ENCODE results near the gene RNF128.

RNF128 gene, protein sequence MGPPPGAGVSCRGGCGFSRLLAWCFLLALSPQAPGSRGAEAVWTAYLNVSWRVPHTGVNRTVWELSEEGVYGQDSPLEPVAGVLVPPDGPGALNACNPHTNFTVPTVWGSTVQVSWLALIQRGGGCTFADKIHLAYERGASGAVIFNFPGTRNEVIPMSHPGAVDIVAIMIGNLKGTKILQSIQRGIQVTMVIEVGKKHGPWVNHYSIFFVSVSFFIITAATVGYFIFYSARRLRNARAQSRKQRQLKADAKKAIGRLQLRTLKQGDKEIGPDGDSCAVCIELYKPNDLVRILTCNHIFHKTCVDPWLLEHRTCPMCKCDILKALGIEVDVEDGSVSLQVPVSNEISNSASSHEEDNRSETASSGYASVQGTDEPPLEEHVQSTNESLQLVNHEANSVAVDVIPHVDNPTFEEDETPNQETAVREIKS

DNA sequence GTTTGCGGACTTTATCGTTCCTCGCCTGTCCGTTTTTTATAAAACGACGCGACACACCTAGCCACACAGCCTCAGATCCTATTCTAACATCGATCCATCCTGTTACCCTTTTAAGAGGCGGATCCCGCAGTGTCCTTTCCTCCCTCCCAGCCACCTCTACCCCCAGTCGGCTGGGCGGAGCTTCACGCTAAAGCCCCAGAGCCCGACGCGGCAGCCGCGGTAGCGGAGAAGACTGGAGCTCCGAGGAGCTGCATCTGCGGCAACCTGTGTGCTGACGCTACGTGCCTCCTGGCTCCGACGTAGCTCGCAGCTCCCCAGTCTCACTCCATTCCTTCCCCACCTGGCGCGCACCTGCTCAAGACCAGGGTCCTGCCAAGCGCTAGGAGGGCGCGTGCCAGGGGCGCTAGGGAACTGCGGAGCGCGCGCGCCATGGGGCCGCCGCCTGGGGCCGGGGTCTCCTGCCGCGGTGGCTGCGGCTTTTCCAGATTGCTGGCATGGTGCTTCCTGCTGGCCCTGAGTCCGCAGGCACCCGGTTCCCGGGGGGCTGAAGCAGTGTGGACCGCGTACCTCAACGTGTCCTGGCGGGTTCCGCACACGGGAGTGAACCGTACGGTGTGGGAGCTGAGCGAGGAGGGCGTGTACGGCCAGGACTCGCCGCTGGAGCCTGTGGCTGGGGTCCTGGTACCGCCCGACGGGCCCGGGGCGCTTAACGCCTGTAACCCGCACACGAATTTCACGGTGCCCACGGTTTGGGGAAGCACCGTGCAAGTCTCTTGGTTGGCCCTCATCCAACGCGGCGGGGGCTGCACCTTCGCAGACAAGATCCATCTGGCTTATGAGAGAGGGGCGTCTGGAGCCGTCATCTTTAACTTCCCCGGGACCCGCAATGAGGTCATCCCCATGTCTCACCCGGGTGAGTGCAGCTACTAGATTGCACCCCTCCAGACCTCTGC, at the start of gene RNF128:
RNF128 (plus strand) TSS at position 217 of the 953 bp plus-strand sequence; CDS start at position 430, 213 bp downstream.
- DNase-seq: peak; percentile 39

- DNase-seq: no peak
Observed at GRCh38 chrX:106680716-106681115, 45.8 kb upstream of the RNF128 start.

DNA sequence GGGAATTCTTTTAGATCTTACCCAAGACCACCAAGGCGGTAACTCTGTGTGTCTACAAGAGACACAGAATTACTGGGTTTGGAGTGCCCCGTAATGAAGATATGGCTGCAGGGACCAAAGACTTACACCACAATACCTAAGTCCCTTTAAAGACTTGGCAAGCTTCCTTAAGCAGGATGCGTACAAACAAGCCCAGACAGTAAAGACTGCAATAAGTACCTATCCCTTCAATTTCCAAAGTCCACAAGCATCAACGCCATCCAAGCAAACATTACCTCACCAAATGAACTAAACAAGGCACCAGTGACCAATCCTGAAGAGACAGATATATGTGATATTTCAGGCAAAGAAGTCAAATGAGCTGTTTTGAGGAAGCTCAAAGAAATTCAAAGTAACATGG, 42.3 kb upstream of the RNF128 start:
- DNase-seq: no peak

DNA sequence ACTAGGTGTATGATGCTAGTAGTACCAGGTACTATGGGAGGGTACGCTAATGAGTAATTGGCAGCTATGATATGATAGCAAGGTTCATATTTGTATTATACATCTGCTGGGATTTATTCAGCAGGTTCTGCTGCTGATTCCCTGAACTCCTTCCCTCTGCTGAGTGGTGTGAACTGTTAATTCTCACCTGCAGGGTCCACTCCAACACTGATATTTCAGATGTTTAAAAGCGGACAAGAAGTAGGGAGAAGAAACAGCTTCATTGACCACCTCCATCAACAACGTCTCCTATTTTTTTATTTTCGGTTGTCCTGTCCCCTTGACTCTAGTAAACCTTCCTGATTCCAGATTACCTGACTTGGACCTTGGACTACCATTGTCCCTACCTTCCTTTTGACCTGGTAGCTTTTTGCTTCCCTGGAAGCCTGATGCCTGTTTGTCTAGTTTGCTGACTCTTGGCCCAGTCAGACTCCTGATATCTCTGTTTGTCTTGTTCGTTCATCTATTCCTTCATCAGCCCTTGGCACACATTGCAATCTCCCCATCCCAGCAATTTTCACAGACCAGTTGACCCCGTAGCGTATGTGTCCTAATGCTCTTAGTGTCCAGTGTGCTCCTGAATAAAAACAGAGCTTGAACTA, 34.0 kb upstream of the RNF128 start:
- DNase-seq: no peak

- DNase-seq: no peak
Observed at GRCh38 chrX:106696502-106696901, 30.0 kb upstream of the RNF128 start.

GRCh38 chrX:106698693-106699092, 27.8 kb upstream of the RNF128 start:
- no peak for DNase-seq

DNA sequence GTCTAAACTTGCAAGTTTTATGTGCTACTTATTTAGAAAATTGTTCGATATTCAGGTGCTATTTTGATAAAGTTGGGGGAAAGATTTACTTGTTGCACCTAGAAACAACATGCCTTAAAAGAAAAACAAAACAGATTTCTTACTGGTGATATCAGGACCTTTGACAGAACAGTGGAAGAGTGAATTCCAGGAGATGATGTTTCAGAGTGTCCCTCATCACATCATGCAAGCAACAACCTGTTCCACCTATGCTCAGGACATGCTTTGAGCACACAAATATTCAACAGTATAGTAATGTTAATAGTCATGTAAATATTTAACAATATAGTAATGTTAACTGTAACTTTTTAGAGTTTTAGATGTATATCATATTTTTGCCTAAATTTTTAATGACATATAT, 23.9 kb upstream of the RNF128 start:
- no peak for DNase-seq

- DNase-seq: no peak
Observed at GRCh38 chrX:106706466-106706865, 20.0 kb upstream of the RNF128 start.

GRCh38 chrX:106707771-106708454, 18.6 kb upstream of the RNF128 start:
- DNase-seq: no peak

DNA sequence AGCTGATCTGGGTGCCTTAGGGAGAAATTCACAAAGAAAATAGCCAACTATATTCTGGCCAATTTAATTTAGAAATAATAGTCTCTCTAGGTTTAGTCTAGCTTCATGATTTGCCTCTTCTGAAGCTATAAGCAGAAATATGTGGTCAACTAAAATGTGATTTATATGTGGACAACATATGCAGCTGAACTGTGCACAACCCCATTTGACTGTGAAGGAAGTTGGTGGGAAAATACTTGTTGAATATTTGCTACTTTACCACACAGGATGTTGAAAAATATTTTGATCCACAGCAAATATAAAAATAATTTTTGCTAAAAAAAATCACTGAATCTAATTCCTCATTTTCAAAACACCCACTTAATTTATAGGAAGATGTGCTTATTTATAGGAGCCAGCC, 15.7 kb upstream of the RNF128 start:
- no peak for DNase-seq

DNA sequence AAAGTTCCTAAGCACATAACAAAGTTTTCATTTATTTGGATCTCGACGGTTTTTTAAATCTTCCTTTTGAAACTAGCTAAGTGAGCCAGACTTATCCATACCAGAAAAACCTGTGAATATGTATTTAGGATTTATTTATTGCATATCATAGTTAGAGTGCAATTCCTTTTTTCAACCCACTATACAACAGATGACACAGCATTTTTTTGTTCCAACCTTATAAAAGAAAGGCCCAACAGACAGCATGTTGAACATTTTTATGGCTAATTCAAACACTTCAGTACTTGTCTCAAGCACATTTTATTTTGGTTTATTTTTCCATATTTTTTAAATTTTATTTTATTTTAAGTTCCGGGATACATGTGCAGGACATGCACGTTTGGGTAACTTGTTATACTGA, 15.1 kb upstream of the RNF128 start:
- DNase-seq: no peak

- DNase-seq: no peak
Observed at GRCh38 chrX:106716004-106716403, 10.5 kb upstream of the RNF128 start.

DNA sequence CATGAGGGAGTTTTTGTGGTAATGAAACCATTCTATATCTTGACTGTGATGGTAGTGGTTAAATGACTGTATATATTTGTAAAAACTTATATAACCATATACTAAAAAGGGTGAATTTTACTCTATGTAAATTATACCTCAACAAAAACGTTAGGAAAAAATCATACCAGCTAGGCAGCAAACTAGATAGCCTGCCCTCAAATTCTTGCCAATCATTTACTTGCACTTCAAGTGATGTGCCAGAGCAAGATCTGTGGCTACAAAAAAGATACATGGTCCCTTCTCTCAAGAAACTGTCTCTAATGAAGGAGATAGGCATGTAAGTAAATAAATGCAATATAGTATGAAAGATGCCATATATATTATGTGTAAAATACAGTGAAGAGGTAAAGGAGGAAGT, 10.0 kb upstream of the RNF128 start:
- no peak for DNase-seq

GRCh38 chrX:106718709-106719108, 7.8 kb upstream of the RNF128 start:
- DNase-seq: no peak

GRCh38 chrX:106725931-106726330, 570 bp upstream of the RNF128 start:
- no peak for DNase-seq

DNA sequence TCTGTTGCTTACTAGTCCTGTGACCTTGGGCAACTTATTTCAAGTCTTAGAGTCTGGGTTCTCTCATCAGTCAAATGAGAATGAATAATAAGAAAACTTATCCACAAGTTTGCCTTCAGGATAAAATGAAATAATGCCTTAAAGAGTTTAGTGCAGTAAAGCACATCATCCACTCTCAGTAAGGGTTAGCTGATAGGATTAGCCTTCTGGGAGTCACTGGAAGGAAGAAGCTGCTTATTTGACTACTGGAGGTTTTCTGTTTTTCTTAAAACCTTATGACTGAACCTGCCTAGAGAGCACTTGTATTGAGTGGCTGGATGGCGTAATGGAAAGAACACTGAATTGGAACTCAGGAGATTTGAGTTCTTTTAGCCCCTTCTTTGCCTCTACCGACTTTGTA, 1.8 kb downstream of the RNF128 start:
- DNase-seq: no peak

DNA sequence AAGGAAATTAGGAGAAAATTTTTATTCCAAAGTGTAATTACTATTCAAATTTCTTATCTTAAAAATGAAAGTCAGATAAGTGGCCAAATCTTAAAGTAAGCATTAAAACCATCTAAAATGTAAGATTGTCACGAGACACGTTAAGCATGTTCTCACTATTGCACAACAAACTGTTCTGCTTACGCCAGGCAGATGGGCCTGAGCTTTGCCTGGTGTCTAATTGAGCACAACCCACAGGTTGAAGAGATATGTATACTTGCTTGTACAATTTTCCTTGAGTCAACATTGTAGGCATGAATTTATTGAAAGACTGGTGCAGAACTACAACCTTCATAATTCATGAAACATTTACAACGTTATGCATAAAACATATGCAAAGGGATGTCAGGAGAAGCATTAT, 3.9 kb downstream of the RNF128 start:
- no peak for DNase-seq

DNA sequence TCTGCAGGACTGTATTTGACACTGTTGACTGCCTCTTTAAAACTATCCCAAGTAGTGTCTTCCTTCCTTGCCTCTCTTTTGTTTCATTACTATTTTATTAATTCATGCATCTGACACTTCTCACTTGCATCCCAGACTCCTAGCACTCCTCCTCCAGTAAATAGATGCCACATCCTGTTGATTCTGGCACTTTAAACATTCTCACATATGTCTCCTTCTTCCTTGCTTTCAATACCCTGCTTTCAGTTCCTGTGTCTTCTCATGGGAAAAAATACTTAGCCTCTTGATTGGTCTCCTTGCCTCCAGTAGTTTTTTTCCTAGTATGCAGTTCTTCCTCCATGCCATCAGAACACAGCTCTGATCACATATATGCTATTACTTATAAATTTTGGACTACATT, 5.1 kb downstream of the RNF128 start:
- no peak for DNase-seq

GRCh38 chrX:106734827-106735226, 8.3 kb downstream of the RNF128 start:
- no peak for DNase-seq

DNA sequence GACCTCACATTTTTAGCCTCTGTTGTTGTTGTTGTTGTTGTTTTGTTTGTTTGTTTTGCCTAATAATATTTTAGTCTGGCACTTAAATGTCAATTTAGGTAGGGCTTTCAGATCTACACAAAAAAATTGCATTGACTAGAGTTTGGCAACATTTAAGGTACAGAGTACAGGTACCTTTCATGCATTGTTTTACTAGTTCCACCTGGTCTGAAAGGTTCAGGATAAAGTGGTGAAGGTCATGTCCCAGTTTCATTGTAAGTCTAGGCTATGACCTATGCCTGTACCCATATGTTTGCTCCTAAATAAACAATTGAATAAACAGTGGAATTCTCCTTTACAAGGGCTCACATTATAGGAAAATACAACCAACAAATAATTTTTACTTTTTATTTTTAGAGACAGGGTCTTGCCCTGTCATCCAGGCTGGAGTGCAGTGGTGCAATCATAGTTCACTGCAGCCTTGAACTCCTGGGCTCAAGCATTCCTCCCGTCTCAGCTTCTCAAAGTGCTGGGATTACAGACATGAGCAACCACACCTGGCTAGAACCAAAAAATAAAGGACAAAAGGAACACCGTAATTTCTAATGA, 13.8 kb downstream of the RNF128 start:
- no peak for DNase-seq

GRCh38 chrX:106742193-106742592, 15.7 kb downstream of the RNF128 start:
- no peak for DNase-seq

- no peak for DNase-seq
Observed at GRCh38 chrX:106742805-106743204, 16.3 kb downstream of the RNF128 start.

Measured in right forelimb (tissue), 1 donor.